SU-DHL-6 (cell line): Measurements from ENCODE around the gene DMAP1.

Experiments
- H2AFZ ChIP-seq: fragments of 200-600 bp; sonication (generic); 2 replicates; pipeline ENCODE4 v1.6.1; 2014; ENCODE audit warnings: low read depth, mild to moderate bottlenecking, moderate library complexity, mixed read lengths, antibody characterized with exemption, low read length; ENCODE audit not compliant: severe bottlenecking
- H3F3A ChIP-seq: fragments of 200-600 bp; shearing (Covaris generic); 2 replicates; pipeline ENCODE4 v1.6.0; 2016; ENCODE audit warnings: antibody characterized with exemption, mild to moderate bottlenecking; ENCODE audit not compliant: insufficient read depth
- H3K27ac ChIP-seq: fragments of 200-600 bp; sonication (generic); 2 replicates; pipeline ENCODE4 v1.5.1; 2016; ENCODE audit warnings: low read depth, mild to moderate bottlenecking, low read length, moderate library complexity, mixed read lengths
- H3K27me3 ChIP-seq: fragments of 200-600 bp; sonication (generic), shearing (Covaris generic); 2 replicates; pipeline ENCODE4 v1.6.0; 2014; ENCODE audit warnings: mild to moderate bottlenecking, low read length
- H3K36me3 ChIP-seq: fragments of 200-600 bp; sonication (generic); 2 replicates; pipeline ENCODE4 v1.6.1; 2014; ENCODE audit warnings: mild to moderate bottlenecking, low read length, mixed read lengths
- H3K4me2 ChIP-seq: fragments of 300-600, 200-600 bp; shearing (Covaris generic), sonication (generic); 2 replicates; pipeline ENCODE4 v1.6.0; 2014; ENCODE audit warnings: low read length, low read depth, mild to moderate bottlenecking; ENCODE audit not compliant: poor library complexity, severe bottlenecking
- H3K4me3 ChIP-seq: fragments of 200-600 bp; sonication (generic); 2 replicates; pipeline ENCODE4 v1.5.1; 2014; ENCODE audit warnings: antibody characterized with exemption, low read length, mild to moderate bottlenecking, mixed read lengths; ENCODE audit not compliant: insufficient read depth, poor library complexity, severe bottlenecking
- H3K79me2 ChIP-seq: fragments of 200-600 bp; sonication (generic); 2 replicates; pipeline ENCODE4 v1.6.1; 2014; ENCODE audit warnings: mild to moderate bottlenecking, low read length, moderate library complexity; ENCODE audit not compliant: insufficient read depth
- H3K9ac ChIP-seq: fragments of 200-600 bp; sonication (generic); 2 replicates; pipeline ENCODE4 v1.7.0; 2014; ENCODE audit warnings: mild to moderate bottlenecking, low read length
- H3K9me2 ChIP-seq: fragments of 200-600 bp; sonication (generic); replicated peaks from 2 replicates; pipeline ENCODE4 v1.6.1; 2014; ENCODE audit warnings: low read length; ENCODE audit not compliant: insufficient read depth
- H3K9me3 ChIP-seq: fragments of 200-600 bp; sonication (generic); 2 replicates; pipeline ENCODE4 v1.6.1; 2014; ENCODE audit warnings: low read length, mixed read lengths; ENCODE audit not compliant: insufficient read depth
- H4K20me1 ChIP-seq: fragments of 200-600 bp; sonication (generic); 2 replicates; pipeline ENCODE4 v1.6.1; 2014; ENCODE audit warnings: low read depth, mild to moderate bottlenecking, antibody characterized with exemption, low read length, moderate library complexity, mixed read lengths
- EZH2phosphoT487 ChIP-seq: fragments of 200-600 bp; sonication (generic), shearing (Covaris generic); conservative IDR thresholded peaks from 2 replicates; pipeline ENCODE4 v1.6.1; 2018; ENCODE audit warnings: mild to moderate bottlenecking, antibody characterized with exemption, low read length, moderate library complexity, mixed read lengths
- TF ChIP-seq, protein P1 (sequence below): fragments of 200-600 bp; sonication (generic); IDR thresholded peaks from one replicate; pipeline ENCODE4 v1.5.1; 2017; ENCODE audit warnings: antibody characterized with exemption, mild to moderate bottlenecking, low read length, moderate library complexity; ENCODE audit not compliant: insufficient read depth, poor library complexity, severe bottlenecking

Gene DMAP1

DNA sequence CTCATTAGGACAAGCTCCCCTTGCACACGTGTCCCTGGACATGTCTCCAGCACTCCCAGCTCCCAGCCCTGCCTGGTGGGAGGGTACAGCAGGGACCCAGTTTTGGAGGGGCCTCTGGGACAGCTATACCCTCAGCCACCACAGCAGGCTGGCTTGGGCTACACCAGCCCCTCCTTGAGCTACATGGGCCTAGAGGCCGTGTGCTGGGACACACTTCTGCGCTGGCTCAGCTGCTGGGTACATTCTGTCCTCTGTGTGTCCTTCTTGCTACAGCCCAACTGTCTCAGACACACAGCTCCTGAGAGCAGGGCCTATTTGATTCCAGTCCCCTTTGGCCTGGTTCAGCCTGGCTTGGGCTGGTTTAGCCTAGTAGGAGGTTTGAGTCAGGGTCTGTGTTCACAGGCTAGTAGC, 26.7 kb downstream of the DMAP1 start:
- Histone ChIP-seq H3K9ac (no peak overlapping the region), H2AFZ (no peak overlapping the region), H4K20me1 (no peaks in the 10 kb centered on the region), H3K27me3 (no peaks in the 10 kb centered on the region), H3F3A (no peaks in the 10 kb centered on the region), H3K36me3 (no peaks in the 10 kb centered on the region), H3K9me3 (no peaks in the 10 kb centered on the region), H3K4me3 (no peak overlapping the region), H3K9me2 (no peaks in the 10 kb centered on the region), H3K27ac (no peak overlapping the region), H3K79me2 (no peaks in the 10 kb centered on the region), H3K4me2 (no peak overlapping the region)
- TF ChIP-seq, protein P1, sequence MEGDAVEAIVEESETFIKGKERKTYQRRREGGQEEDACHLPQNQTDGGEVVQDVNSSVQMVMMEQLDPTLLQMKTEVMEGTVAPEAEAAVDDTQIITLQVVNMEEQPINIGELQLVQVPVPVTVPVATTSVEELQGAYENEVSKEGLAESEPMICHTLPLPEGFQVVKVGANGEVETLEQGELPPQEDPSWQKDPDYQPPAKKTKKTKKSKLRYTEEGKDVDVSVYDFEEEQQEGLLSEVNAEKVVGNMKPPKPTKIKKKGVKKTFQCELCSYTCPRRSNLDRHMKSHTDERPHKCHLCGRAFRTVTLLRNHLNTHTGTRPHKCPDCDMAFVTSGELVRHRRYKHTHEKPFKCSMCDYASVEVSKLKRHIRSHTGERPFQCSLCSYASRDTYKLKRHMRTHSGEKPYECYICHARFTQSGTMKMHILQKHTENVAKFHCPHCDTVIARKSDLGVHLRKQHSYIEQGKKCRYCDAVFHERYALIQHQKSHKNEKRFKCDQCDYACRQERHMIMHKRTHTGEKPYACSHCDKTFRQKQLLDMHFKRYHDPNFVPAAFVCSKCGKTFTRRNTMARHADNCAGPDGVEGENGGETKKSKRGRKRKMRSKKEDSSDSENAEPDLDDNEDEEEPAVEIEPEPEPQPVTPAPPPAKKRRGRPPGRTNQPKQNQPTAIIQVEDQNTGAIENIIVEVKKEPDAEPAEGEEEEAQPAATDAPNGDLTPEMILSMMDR = no peak
- no peak for TF ChIP-seq EZH2phosphoT487

DNA sequence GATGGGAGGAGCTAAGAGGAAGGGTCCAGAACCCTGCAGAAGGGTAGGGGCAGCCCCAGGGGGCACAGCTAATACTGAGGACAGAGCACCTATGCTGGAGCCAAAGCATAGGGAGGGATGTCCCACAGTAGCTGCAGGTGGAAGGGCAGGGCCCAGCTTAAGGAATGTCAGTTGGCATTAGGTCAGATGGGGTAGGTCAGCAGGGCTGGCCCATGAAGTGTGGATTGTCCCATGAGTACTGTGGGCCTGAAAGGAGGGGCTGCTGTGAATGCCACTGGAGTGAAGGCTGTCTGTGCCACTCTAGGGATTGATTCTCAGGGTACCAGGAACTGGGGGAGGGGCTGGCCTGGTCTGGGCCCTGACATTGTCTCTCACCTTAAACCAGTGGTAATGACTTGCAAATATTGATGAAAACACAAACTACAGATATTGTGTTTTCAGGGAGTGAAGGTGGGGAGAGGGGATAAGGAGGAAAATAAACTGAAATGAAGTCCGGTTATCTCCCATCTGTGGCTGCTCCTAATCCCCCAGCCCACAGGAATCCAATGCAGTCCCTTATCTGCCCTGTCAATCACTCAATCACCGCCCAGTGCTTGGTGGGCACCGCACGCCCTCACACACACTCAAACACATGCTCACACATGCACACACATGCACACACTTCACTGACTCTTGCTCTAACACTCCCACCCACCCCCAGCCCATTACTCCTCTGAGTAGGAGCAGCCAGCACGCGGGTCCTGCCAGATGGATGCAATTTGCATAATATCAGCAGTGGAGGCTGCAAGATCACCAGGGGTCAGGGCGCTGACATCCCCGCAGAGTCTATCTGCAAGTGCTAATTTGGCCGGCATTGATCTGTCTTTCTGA, 27.8 kb downstream of the DMAP1 start:
- no peaks in the 10 kb centered on the region for H3F3A ChIP-seq
- no peak overlapping the region for H3K27ac ChIP-seq
- no peaks in the 10 kb centered on the region for H4K20me1 ChIP-seq
- H3K79me2 ChIP-seq = no peaks in the 10 kb centered on the region
- H3K4me3 ChIP-seq = no peak overlapping the region
- H3K9ac ChIP-seq = no peak overlapping the region
- H3K36me3 ChIP-seq = no peaks in the 10 kb centered on the region
- H3K27me3 ChIP-seq = no peaks in the 10 kb centered on the region
- no peaks in the 10 kb centered on the region for H3K9me3 ChIP-seq
- TF ChIP-seq, protein P1 = no peak
- TF ChIP-seq EZH2phosphoT487 = no peak
- no peaks in the 10 kb centered on the region for H3K9me2 ChIP-seq
- no peak overlapping the region for H3K4me2 ChIP-seq
- no peak overlapping the region for H2AFZ ChIP-seq

DNA sequence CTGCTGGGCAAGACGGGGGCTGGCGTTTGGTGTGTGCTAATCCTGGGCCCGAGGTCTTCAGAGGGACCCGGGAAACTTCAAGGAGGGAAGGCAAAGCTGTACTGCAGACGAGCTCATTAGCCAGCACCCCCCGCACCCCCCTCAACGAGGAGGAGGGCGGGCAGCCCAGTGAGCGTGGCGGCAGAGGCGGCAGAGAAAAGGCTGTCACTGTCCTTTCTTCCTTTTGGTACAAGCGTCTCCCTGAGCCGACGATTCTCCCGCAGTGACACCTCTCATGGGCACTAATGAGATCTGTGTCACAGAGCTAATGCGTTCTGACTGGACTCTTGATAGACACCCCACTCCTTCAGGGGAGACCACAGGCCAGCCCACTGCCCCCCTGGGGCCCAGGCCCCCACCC, 29.5 kb downstream of the DMAP1 start:
- Histone ChIP-seq H3K27ac (no peak overlapping the region), H2AFZ (no peak overlapping the region), H3K9me2 (no peaks in the 10 kb centered on the region), H4K20me1 (no peaks in the 10 kb centered on the region), H3K9me3 (no peaks in the 10 kb centered on the region), H3K9ac (no peak overlapping the region), H3K27me3 (no peaks in the 10 kb centered on the region), H3K79me2 (no peaks in the 10 kb centered on the region), H3K36me3 (no peaks in the 10 kb centered on the region), H3F3A (no peaks in the 10 kb centered on the region), H3K4me3 (no peak overlapping the region), H3K4me2 (no peak overlapping the region)
- TF ChIP-seq, protein P1 = no peak
- TF ChIP-seq EZH2phosphoT487 = no peak
